HepG2 (cell line): ENCODE measurements around the gene NEK11. TPM values are rescaled to one million over a fixed set of nuclear protein-coding genes. Genes with fewer than 3 reads are reported as not detected.

ENCODE experiments used
- CCAR2 ChIP-seq: fragments of 200-400 bp; formaldehyde crosslinking; optimal IDR thresholded peaks from 2 replicates; pipeline ENCODE3; 2018; ENCODE audit warnings: low read depth, mild to moderate bottlenecking, low read length, moderate library complexity
- NAIF1 ChIP-seq: sonication (generic); formaldehyde crosslinking; IDR thresholded peaks from 2 replicates; pipeline ENCODE4 v1.5.0; 2020; ENCODE audit warnings: mild to moderate bottlenecking, missing genetic modification reagents, borderline replicate concordance
- ZC3H4 ChIP-seq: sonication (generic); formaldehyde crosslinking; IDR thresholded peaks from 2 replicates; pipeline ENCODE4 v1.4.0; 2020; ENCODE audit warnings: missing genetic modification reagents, borderline replicate concordance
- ZNF512B ChIP-seq: sonication (generic); formaldehyde crosslinking; IDR thresholded peaks from 2 replicates; pipeline ENCODE4 v1.5.1; 2020; ENCODE audit warnings: missing genetic modification reagents, mild to moderate bottlenecking, borderline replicate concordance
- ZNF562 ChIP-seq: sonication (generic); formaldehyde crosslinking; IDR thresholded peaks from 2 replicates; pipeline ENCODE4 v1.8.0; 2022; ENCODE audit warnings: missing genetic modification reagents, borderline replicate concordance
- ZNF672 ChIP-seq: sonication (generic); formaldehyde crosslinking; IDR thresholded peaks from 2 replicates; pipeline ENCODE4 v1.8.1; 2022; ENCODE audit warnings: missing genetic modification reagents
- ZSCAN5A ChIP-seq: sonication (generic); formaldehyde crosslinking; IDR thresholded peaks from 2 replicates; pipeline ENCODE4 v1.8.0; 2022; ENCODE audit warnings: mild to moderate bottlenecking, missing genetic modification reagents, borderline replicate concordance
- ZUFSP ChIP-seq: sonication (generic); formaldehyde crosslinking; IDR thresholded peaks from 2 replicates; pipeline ENCODE4 v1.9.0; 2021; ENCODE audit warnings: missing genetic modification reagents, mild to moderate bottlenecking, borderline replicate concordance
- polyA plus RNA-seq, 8 experiments: library from polyadenylated mRNA; depleted of rRNA in 3 of 8; stranded (reverse) in 7 of 8; unstranded in 1 of 8; fragments of >200 nt; fragmentation: Illumina TruSeq in 4 of 8; extraction: Trizol in 4 of 8; gene quantifications; 2 replicates each; pipeline versions ENCODE4 v1.2.1 to v1.2.3, GENCODE V29; 2011 to 2016; ENCODE audit warnings: low read depth in 4 of 8, missing spikeins in 1 of 8, mixed read lengths in 1 of 8; ENCODE audit not compliant: insufficient read depth in 1 of 8
- total RNA-seq, 5 experiments: library from RNA; depleted of rRNA; stranded (reverse); fragments of >200 nt; fragmentation: Illumina TruSeq; extraction: Trizol; gene quantifications; 2 replicates each; pipeline ENCODE4 v1.2.3, GENCODE V29; 2016; ENCODE audit warnings: low read depth in 1 of 5

Gene NEK11
- total and polyA plus RNA-seq, 2 of the 13 experiments (the other 11 are each of a cell fraction or from before 2014, with no cell fraction given): 0.95 to 2.2 TPM

DNA sequence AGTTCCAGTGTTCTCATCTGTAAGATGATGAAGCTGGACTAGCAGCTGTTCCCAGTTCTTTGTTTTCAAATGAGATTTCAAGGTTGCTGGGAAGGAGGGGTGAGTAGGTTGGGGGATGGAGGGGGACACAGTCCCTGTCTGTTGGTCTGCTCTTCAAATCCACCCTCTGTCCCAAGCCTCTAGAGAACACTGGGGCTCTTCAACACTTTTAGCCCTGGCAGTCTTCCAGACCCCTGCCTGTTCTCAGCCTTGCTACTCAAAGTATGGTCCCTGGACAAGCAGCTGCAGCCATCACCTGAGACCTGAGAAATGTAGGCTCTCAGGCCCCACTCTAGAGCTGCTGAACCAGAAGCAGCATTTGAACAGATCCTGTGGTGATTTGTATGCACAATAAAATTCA lies 41.3 kb downstream of the NEK11 start (continued):
- TF ChIP-seq ZSCAN5A (CRISPR knock-in tag): no peak
- TF ChIP-seq ZNF672: no peak
- TF ChIP-seq CCAR2: no peak
- no peak for TF ChIP-seq ZNF562 (CRISPR knock-in tag)
- TF ChIP-seq ZNF512B (CRISPR knock-in tag): no peak
- TF ChIP-seq NAIF1: no peak
- TF ChIP-seq ZUFSP (CRISPR knock-in tag): no peak
- no peak for TF ChIP-seq ZC3H4 (CRISPR knock-in tag)
